ENCODE measurements around the gene CHRM1.
"Not testable (repeated sequence)": the region's sequence is repeated elsewhere in the genome, so short reads cannot be mapped to it uniquely, and the experiment has no call there.

The CHRM1 gene, protein sequence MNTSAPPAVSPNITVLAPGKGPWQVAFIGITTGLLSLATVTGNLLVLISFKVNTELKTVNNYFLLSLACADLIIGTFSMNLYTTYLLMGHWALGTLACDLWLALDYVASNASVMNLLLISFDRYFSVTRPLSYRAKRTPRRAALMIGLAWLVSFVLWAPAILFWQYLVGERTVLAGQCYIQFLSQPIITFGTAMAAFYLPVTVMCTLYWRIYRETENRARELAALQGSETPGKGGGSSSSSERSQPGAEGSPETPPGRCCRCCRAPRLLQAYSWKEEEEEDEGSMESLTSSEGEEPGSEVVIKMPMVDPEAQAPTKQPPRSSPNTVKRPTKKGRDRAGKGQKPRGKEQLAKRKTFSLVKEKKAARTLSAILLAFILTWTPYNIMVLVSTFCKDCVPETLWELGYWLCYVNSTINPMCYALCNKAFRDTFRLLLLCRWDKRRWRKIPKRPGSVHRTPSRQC

DNA sequence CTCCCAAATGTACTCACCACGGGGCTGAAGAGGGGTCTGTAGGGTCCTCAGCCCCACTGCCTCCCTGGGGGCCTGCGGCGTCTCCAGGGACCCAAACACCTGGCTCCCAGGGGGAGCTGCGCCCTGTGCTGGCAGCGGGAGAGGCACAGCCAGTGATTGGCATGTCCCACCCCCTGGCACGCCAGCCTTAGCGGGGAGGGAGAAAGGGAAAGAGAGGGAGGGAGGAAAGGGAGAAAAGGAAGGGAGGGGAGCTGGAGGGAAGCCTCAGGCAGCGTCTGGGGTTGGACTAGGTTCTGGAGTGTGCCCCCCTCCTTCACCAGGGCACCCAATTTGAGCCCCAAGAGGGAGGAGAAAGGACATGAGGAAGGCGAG is at the start of gene CHRM1:
CHRM1 (minus strand) TSS at position 163 of the 372 bp plus-strand sequence. CDS start 10,263 bp downstream, outside the sequence.
- DNase-seq = no peak

DNA sequence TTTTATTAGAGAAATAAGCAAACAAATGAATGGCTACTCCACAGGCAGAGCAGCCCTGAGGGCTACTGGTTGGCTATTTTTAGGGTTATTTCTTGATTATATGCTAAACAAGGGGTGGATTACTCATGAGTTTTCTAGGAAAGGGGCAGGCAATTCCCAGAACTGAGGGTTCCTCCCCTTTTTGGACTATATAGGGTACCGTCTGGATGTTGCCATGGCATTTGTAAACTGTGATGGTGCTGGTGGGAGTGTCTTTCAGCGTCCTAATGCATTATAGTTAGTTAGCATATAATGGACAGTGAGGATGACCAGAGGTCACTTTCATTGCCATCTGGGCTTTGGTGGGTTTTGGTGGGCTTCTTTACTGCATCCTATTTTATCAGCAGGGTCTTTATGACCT is 44.4 kb upstream of the CHRM1 start:
- no peak for DNase-seq

DNA sequence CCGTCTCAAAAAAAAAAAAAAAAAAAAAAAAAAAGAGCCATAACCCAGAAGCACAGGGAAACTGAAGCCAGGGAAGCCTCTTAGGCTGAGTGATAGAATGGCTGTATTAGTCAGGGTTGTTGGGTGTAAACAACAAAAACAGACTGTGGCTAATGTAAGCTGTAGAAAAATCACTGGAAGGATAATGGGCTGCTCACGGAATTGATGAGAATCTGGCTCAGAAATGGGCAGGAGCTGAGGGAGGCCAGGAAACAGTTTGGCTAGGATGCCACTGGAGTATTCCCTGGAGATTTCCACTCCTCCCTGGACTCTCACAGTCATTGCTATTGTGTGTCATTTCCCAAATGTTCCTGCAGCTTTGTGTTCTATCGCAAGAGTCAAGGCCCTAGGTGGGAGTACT is 41.2 kb upstream of the CHRM1 start:
- DNase-seq = no peak

DNA sequence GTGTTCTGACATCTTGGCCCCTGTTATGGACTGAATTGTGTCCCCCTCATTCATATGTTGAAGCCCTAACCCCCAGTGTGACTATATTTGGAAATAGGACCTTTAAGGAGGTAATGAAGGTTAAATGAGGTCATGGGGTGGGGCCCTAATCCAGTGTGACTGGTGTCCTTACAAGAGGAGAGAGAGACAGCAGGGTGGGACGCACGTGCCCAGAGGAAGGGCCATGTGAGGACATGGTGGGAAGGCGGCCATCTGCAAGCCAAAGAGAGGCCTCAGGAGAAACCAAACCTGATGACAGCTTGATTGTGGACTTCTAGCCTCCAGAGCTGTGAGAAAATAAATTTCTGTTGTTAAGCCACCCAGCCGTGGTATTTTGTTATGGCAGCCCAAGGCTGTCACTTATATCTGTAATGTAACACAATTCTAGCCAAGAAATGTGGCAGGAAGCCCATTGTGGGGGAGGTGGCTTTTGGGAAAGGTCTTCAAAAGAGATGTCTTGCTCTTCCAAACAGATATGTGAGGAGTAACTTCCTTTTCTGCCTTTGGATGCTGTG is 39.9 kb upstream of the CHRM1 start:
- no peak for DNase-seq

DNA sequence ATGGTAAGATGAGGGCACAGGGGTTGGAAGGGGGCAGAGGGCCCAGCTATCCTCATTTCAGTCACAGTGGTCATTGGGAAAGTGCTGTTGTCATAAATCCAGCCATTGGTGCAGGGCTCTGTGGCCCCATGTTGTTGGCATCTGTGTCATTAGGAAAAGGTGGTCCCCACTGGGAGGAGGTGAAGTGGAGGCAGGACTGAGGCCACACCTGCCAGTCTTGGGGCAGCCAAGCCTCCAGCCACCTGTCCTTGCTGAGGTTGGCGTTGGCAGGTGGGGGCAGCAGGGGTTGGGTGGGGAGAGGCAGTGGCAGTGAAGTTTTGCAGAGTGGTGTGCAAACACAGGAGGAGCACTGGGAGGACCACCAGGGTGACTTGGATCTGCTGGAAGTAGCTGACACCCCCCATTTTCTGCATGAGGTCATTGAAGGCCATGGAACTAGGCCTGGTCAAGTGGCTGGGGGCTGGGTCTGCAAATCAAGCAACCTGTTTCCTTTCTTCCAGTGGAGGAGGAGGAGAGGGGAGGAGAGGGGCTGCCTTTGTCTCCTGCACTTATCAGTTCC is 38.3 kb upstream of the CHRM1 start:
- no peak for DNase-seq

DNA sequence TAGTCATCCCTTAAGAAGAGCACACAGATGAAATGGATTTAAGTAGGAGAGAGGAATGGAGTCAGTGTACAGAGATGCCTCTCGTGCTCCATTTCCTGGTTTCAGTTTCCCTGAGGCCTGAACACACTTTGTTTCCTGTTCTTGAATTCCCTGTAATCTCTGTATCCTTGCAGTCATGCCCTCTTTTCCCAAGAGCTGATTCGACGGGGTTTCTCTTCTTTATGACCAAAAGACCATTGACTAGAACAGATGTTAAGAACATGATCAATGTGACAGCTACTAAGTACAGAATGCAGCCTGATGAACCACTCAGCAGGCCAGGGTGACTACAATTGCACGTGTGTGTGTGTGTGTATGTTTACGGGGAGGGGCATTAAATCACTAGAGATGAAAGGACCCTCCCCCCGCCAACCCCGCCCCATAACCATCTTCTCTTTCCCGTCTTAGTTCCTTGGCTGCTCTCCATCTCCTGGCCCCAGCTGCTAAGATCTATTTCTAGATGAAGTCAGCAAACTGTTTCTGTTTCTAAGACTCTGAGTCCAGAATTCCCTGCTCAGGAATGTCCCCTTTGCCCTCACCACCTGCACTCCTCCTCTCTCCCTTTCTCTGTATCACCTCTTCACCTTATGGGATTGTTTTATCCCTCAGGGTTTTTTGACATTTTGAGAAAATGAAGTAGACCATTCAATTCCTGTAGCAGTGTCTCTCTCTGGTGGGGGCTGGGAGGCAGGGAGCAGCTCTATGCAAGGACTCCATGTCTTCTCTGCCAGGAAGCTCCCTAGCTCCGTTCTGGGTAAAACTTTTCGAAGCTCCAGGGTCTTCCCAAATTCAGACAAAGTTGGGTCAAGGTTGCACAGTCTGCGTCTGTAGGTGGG is 37.6 kb upstream of the CHRM1 start:
- no peak for DNase-seq

DNA sequence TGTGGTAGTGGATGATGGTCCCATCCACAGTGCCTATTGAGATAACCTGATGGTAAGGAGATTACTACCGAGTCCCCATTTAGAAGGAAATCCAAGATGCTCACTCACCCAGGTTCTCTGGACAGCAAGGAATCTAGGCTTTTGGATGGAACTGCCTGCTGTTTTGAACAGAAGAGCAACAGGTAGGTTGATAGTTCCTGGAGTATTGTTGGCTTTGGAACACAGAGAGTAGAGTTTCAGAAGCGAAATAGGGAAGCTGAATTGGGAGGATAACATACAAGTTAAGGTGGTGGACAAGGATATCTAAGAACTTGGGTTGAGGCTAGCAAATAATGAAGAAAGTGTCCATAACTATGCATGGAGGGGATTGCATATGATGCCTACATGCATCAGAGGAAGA is 36.0 kb upstream of the CHRM1 start:
- no peak for DNase-seq

DNA sequence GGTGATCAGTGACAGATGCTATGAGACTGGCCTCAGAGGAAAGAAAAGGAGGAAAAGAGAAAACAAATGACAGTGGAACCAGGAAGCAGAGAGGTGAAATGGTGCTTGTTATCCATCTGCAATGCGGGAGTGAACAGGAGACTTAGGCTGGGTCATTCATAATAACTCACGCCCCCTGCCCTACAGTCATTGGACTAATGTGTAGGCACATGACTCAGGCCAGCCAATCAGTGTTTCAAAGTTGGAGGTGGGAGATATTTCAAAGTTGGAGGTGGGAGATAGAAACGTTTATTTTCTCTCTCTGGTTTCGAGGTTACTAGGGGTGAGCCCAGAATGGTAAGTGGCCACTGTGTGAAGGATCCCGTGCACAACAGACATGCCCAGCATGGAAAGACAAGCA is 33.3 kb upstream of the CHRM1 start:
- DNase-seq = no peak

DNA sequence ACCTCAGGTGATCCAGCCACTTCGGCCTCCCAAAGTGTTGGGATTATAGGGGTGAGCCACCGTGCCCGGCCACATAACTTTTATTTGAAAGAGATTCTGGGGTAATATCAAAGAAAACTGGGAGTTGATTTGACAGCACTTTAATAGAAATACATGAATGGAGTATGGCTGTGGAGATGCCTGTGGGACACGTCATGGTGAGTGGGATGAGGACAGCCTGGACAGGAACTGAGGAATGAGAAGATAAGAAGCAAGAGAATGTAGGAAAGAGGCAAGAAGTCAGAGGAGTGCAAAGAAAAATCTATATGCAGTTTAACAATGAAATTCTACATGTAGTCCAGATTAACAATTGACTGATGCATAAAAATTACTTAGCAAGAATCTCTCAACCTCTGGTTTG is 32.6 kb upstream of the CHRM1 start:
- DNase-seq = no peak

DNA sequence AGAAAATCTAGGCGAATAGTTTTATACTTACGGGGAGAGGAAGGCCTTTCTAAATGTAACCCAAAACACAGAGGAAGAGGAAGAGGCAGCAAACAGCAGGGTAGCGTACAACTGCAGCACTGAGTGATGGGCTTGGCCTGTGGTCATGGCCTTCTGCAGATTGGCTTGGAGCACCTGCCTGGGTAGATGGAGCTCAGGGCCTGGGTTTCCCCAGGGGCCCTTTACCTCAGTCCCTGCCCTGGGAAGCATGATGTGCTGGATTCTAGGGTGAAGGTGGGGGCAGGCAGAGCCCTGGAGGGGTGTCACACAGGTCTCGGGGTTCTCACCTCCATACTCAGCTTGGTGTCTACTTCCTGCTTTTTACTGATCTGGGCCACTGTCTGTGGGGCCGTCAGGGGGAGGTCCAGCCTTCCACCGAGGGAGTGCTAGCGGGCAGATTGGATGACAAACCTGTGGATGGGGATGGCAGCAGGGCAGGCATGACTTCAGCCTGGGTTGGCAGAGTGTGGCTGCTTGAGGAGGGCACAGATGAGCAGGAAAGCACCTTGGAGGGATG is 27.7 kb upstream of the CHRM1 start:
- DNase-seq = no peak

DNA sequence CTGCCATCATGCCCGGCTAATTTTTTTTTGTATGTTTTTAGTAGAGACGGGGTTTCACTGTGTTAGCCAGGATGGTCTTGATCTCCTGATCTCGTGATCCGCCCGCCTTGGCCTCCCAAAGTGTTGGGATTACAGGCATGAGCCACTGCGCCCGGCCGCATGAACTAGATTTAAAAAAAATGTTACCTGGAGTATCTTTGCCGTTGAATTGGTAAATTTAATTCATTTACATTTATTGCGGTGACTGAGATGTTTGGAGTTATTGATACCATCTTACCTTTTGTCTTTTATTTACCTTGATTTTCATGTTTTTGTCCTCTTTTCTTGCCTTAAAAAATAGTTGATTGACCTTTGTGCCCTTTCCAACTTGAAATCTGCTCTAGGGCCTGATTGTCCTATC is 24.4 kb upstream of the CHRM1 start:
- not testable (repeated sequence) for DNase-seq

DNA sequence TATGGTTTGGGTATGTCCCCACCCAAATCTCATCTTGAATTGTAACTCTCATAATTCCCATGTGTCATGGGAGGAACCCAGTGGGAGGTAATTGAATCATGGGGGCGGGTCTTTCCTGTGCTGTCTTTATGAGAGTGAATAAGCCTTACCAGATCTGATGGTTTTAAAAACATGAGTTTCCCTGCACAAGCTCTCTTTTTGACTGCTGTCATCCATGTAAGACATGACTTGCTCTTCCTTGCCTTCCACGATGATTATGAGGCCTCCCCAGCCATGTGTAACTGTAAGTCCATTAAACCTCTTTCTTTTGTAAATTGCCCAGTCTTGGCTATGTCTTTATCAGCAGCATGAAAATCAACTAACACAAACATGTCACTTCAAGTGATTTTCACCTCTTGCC is 16.4 kb upstream of the CHRM1 start:
- not testable (repeated sequence) for DNase-seq

DNA sequence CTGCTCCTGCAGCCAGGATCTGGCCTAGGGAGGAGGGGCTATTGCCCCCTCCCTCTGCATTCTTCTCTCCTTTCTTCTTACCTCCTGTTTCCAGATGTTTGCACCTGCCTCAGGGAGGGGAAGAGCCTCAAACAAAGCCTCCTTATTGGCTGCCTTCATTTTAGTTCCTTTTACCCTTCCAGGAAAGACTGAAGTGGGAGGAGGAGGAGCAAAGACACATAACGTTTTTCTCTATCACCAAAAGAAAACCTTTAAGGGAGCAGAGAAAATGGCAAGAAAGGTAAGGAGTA is 13.3 kb upstream of the CHRM1 start:
- DNase-seq = no peak

DNA sequence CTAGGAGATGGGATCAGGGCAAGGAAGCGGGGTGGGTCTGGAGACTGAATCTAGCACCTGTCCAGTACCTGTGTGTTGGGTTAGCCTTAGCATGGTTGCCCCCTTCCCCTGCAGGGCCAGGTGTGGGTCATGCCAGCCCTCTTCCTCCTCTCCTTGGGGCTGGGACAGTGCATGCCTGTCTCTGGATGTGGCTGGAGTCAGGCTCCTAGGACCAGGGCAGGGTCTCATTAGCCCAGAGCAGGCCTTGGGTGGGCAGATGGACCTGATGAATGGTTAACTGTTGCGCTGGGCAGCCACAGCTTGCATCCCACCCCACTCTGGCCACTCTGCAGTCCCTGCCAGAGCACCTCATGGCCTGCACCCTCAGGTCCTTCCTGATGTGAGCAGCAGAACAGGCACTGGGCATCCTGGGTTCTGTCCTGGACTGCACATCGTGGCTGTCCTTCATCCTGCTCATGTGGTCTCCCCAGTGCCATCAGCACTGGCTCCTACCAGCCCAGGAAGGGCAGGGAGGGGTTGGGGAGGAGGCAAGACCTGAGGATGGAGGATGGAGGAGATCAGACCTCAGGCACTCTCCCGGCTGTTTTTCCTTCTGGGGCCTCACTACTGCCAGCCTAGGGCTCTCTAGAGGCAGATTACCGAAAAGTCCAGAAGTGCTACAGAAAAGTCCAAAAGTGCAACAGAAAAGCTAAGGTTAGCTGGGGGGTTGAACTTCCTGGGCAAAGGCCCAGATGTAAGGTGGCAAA is 12.8 kb upstream of the CHRM1 start:
- no peak for DNase-seq

DNA sequence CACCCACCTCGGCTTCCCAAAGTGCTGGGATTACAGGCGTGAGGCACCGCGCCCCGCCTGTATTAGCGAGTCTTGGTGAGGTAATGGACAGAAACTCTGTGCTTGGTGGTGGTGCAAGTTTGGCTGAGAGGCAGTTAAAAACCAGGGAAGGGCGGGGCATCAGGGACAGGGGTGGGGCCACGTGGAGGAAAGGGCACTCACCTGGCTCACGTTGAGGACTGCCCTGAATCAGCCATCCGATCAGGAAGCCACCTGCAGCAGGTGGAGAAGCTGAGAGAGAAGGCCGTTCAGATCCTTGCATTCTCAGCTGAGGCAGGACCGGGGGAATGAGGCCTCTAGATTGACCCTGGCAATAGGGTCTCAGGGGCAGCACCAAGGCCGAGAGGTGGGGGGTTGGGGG is 12.1 kb upstream of the CHRM1 start:
- DNase-seq = no peak

DNA sequence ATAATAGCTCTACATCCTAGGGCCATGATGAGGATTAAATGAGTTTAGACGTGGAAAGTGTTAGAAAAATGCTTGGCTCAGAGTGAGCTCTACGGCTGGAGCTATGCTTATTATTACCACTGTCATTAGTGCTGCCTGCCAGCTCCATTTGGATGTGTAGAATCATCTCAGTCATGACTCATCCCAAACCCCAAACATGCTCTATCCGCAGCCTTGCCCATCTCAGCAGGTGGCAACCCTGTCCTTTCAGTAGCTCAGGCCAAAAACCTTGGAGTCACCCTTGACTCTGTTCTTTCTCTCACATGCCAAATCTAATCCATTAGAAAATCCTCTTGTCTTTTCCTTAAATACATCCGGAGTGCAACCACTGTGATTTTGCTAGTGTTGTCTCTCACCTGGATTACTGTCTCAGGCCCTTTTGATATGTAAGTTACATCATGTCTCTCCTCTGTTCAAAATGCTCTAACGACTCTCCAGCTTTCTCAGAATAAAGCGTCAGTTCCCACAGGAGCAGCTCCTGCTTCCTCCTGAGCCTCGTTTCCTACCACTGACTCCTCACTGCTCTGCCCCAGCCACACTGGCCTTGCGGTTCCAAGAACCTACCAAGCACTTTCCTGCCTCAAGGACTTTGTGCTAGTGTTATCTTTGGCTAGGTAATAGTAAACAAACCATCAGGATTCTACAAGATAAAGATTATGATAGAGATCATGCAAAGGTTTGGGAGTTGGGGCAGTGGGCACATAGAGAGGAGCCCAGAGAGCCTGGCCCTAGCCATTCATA is 10.5 kb upstream of the CHRM1 start:
- DNase-seq = no peak

DNA sequence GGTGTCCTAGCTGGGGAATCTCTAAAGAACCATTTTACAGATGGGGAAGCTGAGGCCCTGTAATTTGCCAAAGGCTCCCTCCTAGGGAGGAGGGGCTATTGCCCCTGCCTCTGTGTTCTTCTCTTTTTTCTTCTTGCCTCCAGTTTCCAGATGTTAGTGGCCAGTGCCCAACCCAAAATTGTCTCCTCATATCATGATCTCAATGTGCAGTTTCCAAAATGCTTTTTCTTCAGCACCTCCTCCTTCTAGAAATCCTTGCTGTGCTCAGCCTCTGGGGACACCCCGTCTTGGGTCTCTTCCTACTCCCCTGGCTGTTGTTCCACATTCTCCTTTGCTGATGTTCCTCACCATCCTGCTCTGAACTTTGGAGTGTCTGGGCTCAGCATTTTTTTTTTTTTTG is 9.5 kb upstream of the CHRM1 start:
- no peak for DNase-seq

DNA sequence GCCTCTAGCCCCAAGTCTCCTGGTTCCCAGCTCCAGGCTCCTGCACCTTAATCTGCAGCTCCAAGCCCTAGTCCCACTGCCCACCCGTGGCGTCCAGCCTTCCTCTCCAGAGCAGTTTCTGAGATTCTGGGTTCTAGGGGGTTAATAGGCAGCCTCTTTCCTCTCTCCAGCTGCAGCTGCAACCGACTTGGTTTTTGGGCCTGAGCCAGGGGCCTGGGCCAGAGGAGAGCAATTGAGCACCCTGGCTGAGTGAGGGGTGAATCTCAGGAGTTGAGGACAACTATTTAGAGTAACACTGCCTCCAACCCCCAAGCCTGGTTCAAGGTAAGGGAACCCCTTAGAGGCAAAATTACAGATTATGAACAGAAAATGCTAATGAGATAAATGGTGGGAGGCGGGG is 9.0 kb upstream of the CHRM1 start:
- DNase-seq = no peak

DNA sequence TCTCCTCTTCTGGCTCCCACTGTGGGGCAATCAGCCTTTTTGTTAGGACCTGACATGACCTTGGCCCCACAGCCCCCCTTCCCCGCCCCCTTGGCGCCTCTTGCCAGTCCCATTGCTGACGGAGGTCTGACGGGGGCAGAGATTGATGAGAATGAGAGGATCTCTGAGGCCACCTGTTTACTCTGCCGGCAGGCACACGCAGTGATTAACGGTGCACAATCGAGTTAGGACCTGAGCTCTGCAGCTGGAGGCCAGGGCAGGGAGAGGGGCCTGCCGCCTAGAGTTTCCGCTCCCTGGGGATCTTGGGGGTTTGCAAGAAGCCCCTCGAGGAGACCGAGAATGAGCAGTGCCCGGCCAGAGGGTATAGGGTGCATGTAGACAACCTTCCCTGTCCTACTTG is 6.8 kb upstream of the CHRM1 start:
- no peak for DNase-seq

DNA sequence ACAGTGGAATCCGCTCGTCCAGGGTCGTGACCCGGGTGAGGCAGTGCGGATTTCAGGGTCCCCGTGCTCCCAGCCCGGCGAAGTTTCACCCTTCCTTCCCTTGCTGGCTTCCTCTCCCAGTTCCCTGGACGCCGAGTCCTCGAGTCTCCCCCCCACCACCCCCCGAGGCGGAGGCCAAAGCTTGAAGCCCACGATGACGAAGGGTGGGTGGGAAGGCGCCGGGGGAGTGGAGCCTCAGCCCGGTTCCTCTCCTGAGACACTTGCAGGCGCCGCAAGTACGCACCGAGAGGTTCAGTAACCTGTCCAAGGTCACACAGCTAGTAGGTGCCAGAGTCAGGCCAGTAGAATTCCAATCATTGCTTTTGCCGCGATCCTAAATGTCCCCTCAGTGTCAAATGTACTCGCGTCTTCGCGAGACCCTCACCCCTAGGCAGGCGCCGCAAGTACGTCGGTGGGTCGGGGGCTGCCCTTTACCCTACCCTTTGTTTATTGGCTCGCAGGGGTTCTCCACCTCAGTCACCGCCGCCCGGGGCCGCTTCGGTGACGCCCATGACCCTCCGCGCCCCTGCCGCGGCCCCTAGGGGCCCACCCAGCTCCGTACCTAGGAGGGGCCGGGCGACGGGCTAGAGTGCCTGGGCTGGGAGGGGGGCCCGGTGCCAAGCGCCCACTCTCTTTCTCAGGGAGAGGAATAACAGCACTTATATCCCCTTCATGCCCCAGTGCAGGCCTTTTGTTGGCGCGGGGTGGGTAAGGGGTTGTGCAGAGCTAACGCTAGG is 5.7 kb upstream of the CHRM1 start:
- no peak for DNase-seq
